Karpas-422 (cell line): Measurements from ENCODE around the gene DKC1. TPM values are rescaled to one million over a fixed set of nuclear protein-coding genes. Genes with fewer than 3 reads are reported as not detected.

ENCODE experiments used
- DNase-seq: peaks from one replicate; pipeline ENCODE4 v3.0.0-alpha.2; 2015
- H2AFZ ChIP-seq: fragments of 200-600 bp; sonication (generic); 2 replicates; pipeline ENCODE4 v1.6.1; 2014; ENCODE audit warnings: antibody characterized with exemption, low read length, mixed read lengths
- H3K27ac ChIP-seq: fragments of 200-600 bp; sonication (generic); 2 replicates; pipeline ENCODE4 v1.5.1; 2014; ENCODE audit warnings: mild to moderate bottlenecking, low read length, moderate library complexity
- H3K27me3 ChIP-seq: fragments of 200-600 bp; sonication (generic); 2 replicates; pipeline ENCODE4 v1.6.1; 2014; ENCODE audit warnings: low read length, mixed read lengths
- H3K36me3 ChIP-seq: fragments of 200-600 bp; sonication (generic); 2 replicates; pipeline ENCODE4 v1.6.1; 2014; ENCODE audit warnings: low read length, mixed read lengths; ENCODE audit not compliant: insufficient read depth
- H3K4me1 ChIP-seq: fragments of 200-600 bp; sonication (generic); 2 replicates; pipeline ENCODE4 v1.6.1; 2014; ENCODE audit warnings: mild to moderate bottlenecking, low read length, mixed read lengths
- H3K4me2 ChIP-seq: fragments of 200-600 bp; sonication (generic); 2 replicates; pipeline ENCODE4 v1.6.1; 2014; ENCODE audit warnings: low read length, low read depth, mild to moderate bottlenecking; ENCODE audit not compliant: poor library complexity, severe bottlenecking
- H3K4me3 ChIP-seq: fragments of 200-600 bp; sonication (generic); 2 replicates; pipeline ENCODE4 v1.5.1; 2014; ENCODE audit warnings: mild to moderate bottlenecking, antibody characterized with exemption, low read length, mixed read lengths
- H3K79me2 ChIP-seq: fragments of 200-600 bp; sonication (generic); 2 replicates; pipeline ENCODE4 v1.6.1; 2014; ENCODE audit warnings: mild to moderate bottlenecking, low read length, mixed read lengths
- H3K9ac ChIP-seq: fragments of 200-600 bp; sonication (generic); 2 replicates; pipeline ENCODE4 v1.6.0; 2014; ENCODE audit warnings: low read length
- H3K9me2 ChIP-seq: fragments of 200-600 bp; sonication (generic), shearing (Covaris generic); replicated peaks from 2 replicates; pipeline ENCODE4 v1.6.0; 2014; ENCODE audit warnings: mild to moderate bottlenecking, low read length, moderate library complexity; ENCODE audit not compliant: insufficient read depth
- H3K9me3 ChIP-seq: fragments of 300-700, 200-600 bp; sonication (generic); 2 replicates; pipeline ENCODE4 v1.6.1; 2014; ENCODE audit warnings: low read length, mixed read lengths
- H4K20me1 ChIP-seq: fragments of 200-600 bp; sonication (generic); 2 replicates; pipeline ENCODE4 v1.6.1; 2014; ENCODE audit warnings: mild to moderate bottlenecking, antibody characterized with exemption, low read length, low read depth; ENCODE audit not compliant: insufficient read depth
- total RNA-seq: library from RNA; depleted of rRNA; stranded (reverse); fragments of >200 nt; shearing (Covaris generic); gene quantifications from 2 replicates; pipeline ENCODE4 v1.2.3, GENCODE V29; 2014; ENCODE audit warnings: low replicate concordance

Gene DKC1
- total RNA-seq, 1 experiment from 2014 or later, result 58.6 TPM

- Histone ChIP-seq H3K4me3 (no peak overlapping the region), H3K4me2 (no peak overlapping the region), H3K9me3 (no peaks in the 10 kb centered on the region), H3K9me2 (no peaks in the 10 kb centered on the region), H3K79me2 (no peaks in the 10 kb centered on the region), H3K27me3 (no peaks in the 10 kb centered on the region; the same call in 1 of the 2 replicates), H2AFZ (no peak overlapping the region), H3K27ac (no peak overlapping the region), H4K20me1 (no peaks in the 10 kb centered on the region), H3K9ac (no peak overlapping the region), H3K36me3 (no peaks in the 10 kb centered on the region), H3K4me1 (no peaks in the 10 kb centered on the region)
- no peak for DNase-seq
These were observed 20.1 kb upstream of the DKC1 start for GRCh38 chrX:154742613-154743012.

- Histone ChIP-seq H3K27ac (no peak overlapping the region), H3K9me3 (no peaks in the 10 kb centered on the region), H3K4me3 (no peak overlapping the region), H4K20me1 (no peaks in the 10 kb centered on the region), H3K79me2 (no peaks in the 10 kb centered on the region), H3K4me1 (peaks cover 35% of the 10 kb centered on the region), H3K9me2 (no peaks in the 10 kb centered on the region), H3K9ac (peak overlapping the region; percentile 36; the same call in 1 of the 2 replicates), H3K36me3 (no peaks in the 10 kb centered on the region), H2AFZ (no peak overlapping the region), H3K4me2 (no peak overlapping the region), H3K27me3 (no peaks in the 10 kb centered on the region)
- DNase-seq, result peak; percentile 90
These were observed 13.8 kb upstream of the DKC1 start for GRCh38 chrX:154748712-154749339.

- H3K27ac ChIP-seq, result no peak overlapping the region
These were observed 12.8 kb upstream of the DKC1 start for GRCh38 chrX:154749856-154750255.

GRCh38 chrX:154750301-154751202, 12.1 kb upstream of the DKC1 start, which contains the start of gene GAB3:
GAB3 (minus strand) TSS chrX:154751077; CDS start chrX:154751025, 52 bp downstream.
- Histone ChIP-seq H3K36me3 (no peaks in the 10 kb centered on the region), H3K4me2 (peak within 1 kb of the TSS; percentile 64)

More at GRCh38 chrX:154749856-154750255, 12.8 kb upstream of the DKC1 start:
- Histone ChIP-seq H3K4me2 (peak overlapping the region; percentile 64), H3K36me3 (no peaks in the 10 kb centered on the region), H4K20me1 (no peaks in the 10 kb centered on the region), H2AFZ (no peak overlapping the region), H3K4me3 (peak overlapping the region; percentile 61), H3K9me2 (no peaks in the 10 kb centered on the region), H3K4me1 (peaks cover 41% of the 10 kb centered on the region), H3K27me3 (no peaks in the 10 kb centered on the region), H3K9ac (peak overlapping the region; percentile 59), H3K79me2 (no peaks in the 10 kb centered on the region), H3K9me3 (no peaks in the 10 kb centered on the region)
- no peak for DNase-seq

GRCh38 chrX:154751203-154751668, 11.4 kb upstream of the DKC1 start:
- peak overlapping the region; percentile 33; the same call in 1 of the 2 replicates for H3K4me3 ChIP-seq
- H3K27ac ChIP-seq, result no peak overlapping the region
- H4K20me1 ChIP-seq, result no peaks in the 10 kb centered on the region
- H3K9ac ChIP-seq, result peak overlapping the region; percentile 48
- peaks cover 41% of the 10 kb centered on the region for H3K4me1 ChIP-seq
- H3K36me3 ChIP-seq, result no peaks in the 10 kb centered on the region
- peak overlapping the region; percentile 35 for H3K4me2 ChIP-seq
- no peaks in the 10 kb centered on the region for H3K79me2 ChIP-seq
- no peaks in the 10 kb centered on the region for H3K9me3 ChIP-seq
- no peak for DNase-seq
- H3K27me3 ChIP-seq, result no peaks in the 10 kb centered on the region
- no peak overlapping the region for H2AFZ ChIP-seq
- H3K9me2 ChIP-seq, result no peaks in the 10 kb centered on the region

More at GRCh38 chrX:154750301-154751202, 12.1 kb upstream of the DKC1 start, which contains the start of gene GAB3:
- H3K4me1 ChIP-seq, result peaks cover 41% of the 10 kb centered on the region
- no peak within 1 kb of the TSS for H2AFZ ChIP-seq
- H3K4me3 ChIP-seq, result peak within 1 kb of the TSS; percentile 61
- DNase-seq, result peak; percentile 70
- H3K9ac ChIP-seq, result peak within 1 kb of the TSS; percentile 59
- no peaks in the 10 kb centered on the region for H3K9me2 ChIP-seq
- H3K79me2 ChIP-seq, result no peaks in the 10 kb centered on the region
- H3K9me3 ChIP-seq, result no peaks in the 10 kb centered on the region
- H3K27ac ChIP-seq, result no peak within 1 kb of the TSS
- no peaks in the 10 kb centered on the region for H3K27me3 ChIP-seq
- no peaks in the 10 kb centered on the region for H4K20me1 ChIP-seq

- H2AFZ ChIP-seq, result no peak overlapping the region
- no peaks in the 10 kb centered on the region for H3K79me2 ChIP-seq
- DNase-seq, result no peak
- no peaks in the 10 kb centered on the region for H3K9me2 ChIP-seq
- H3K9ac ChIP-seq, result peak overlapping the region; percentile 48; the same call in 1 of the 2 replicates
- no peaks in the 10 kb centered on the region for H3K27me3 ChIP-seq
- no peaks in the 10 kb centered on the region for H3K9me3 ChIP-seq
- peaks cover 41% of the 10 kb centered on the region for H3K4me1 ChIP-seq
- H4K20me1 ChIP-seq, result no peaks in the 10 kb centered on the region
- no peak overlapping the region for H3K27ac ChIP-seq
- H3K36me3 ChIP-seq, result no peaks in the 10 kb centered on the region
- peak overlapping the region; percentile 35 for H3K4me2 ChIP-seq
- H3K4me3 ChIP-seq, result no peak overlapping the region
These were observed 10.9 kb upstream of the DKC1 start for GRCh38 chrX:154751669-154752271.

GRCh38 chrX:154758696-154759095, 4.0 kb upstream of the DKC1 start:
- H3K27ac ChIP-seq, result no peak overlapping the region
- H3K79me2 ChIP-seq, result peaks cover 9% of the 10 kb centered on the region
- no peak overlapping the region for H3K9ac ChIP-seq
- H3K9me3 ChIP-seq, result no peaks in the 10 kb centered on the region
- H3K4me1 ChIP-seq, result peaks cover 17% of the 10 kb centered on the region
- no peaks in the 10 kb centered on the region for H4K20me1 ChIP-seq
- no peak overlapping the region for H2AFZ ChIP-seq
- DNase-seq, result no peak
- H3K27me3 ChIP-seq, result no peaks in the 10 kb centered on the region
- H3K9me2 ChIP-seq, result no peaks in the 10 kb centered on the region
- H3K36me3 ChIP-seq, result no peaks in the 10 kb centered on the region
- H3K4me3 ChIP-seq, result no peak overlapping the region
- no peak overlapping the region for H3K4me2 ChIP-seq
